AG04450 (cell line): Measurements from ENCODE around the gene FRS2. TPM values are rescaled to one million over a fixed set of nuclear protein-coding genes. Genes with fewer than 3 reads are reported as not detected.
A peak's percentile ranks its signal among the peaks of the same experiment; 100 is the strongest.

ENCODE experiments used
- CTCF ChIA-PET: fragments of 300-600, 350-600 bp; formaldehyde crosslinking; extraction: SDS; loops from one replicate; lab custom pipeline; 2022; ENCODE audit warnings: antibody characterized with exemption, inconsistent platforms; lab: Charles Lee
- POLR2A ChIA-PET: fragments of 350-600 bp; formaldehyde crosslinking; extraction: SDS; loops from one replicate; lab custom pipeline; 2021; ENCODE audit warnings: antibody characterized with exemption, inconsistent platforms; lab: Yijun Ruan, JAX
- DNase-seq: peaks from one replicate; pipeline ENCODE4 v3.0.0-alpha.2; 2011; ENCODE audit warnings: low read depth, low spot score
- H3K27ac ChIP-seq: one replicate; pipeline ENCODE4 v1.5.1; 2012; ENCODE audit warnings: low read depth, low read length, control low read depth
- H3K27me3 ChIP-seq: one replicate; pipeline ENCODE4 v1.6.0; 2012; ENCODE audit warnings: low read length; ENCODE audit not compliant: control insufficient read depth, insufficient read depth
- H3K4me3 ChIP-seq: 2 replicates; pipeline ENCODE4 v1.5.1; 2011; ENCODE audit warnings: mild to moderate bottlenecking, low read depth, low read length, control low read depth
- H3K9me3 ChIP-seq: 2 replicates; pipeline ENCODE4 v1.5.1; 2012; ENCODE audit warnings: low read length; ENCODE audit not compliant: control insufficient read depth, insufficient read depth
- CTCF ChIP-seq: IDR thresholded peaks from 2 replicates; pipeline ENCODE4 v1.5.1; 2011; ENCODE audit warnings: low read depth, low read length, control low read depth, inconsistent platforms
- polyA plus RNA-seq: library from polyadenylated mRNA; depleted of rRNA; stranded (reverse); fragments of >200 nt; gene quantifications from 2 replicates; pipeline ENCODE4 v1.2.3, GENCODE V29; 2011; rRNA removed
- small RNA-seq: library from RNA; depleted of rRNA; stranded (forward); fragments of <200 nt; gene quantifications from one replicate; pipeline ENCODE3, GENCODE V24; 2012; ENCODE audit warnings: low read depth; ENCODE audit not compliant: insufficient read length

Gene FRS2
- polyA plus RNA-seq, 1 experiment: 41.9 TPM

GRCh38 chr12:69621551-69621950 lies 151.4 kb downstream of the FRS2 start:
- Histone ChIP-seq H3K9me3 (no peaks in the 10 kb centered on the region; the same call in 1 of the 2 replicates), H3K27ac (no peak overlapping the region), H3K27me3 (peaks cover 17% of the 10 kb centered on the region), H3K4me3 (no peak overlapping the region)
- DNase-seq: no peak
- ChIA-PET CTCF (interaction anchor here (1.0 to 7.0 kb wide), 4 partner anchors 9 to 264 kb away, joined by 3 to 48 read pairs (median 6); no protein-coding TSS in a partner anchor), POLR2A (no interaction called here)
- TF ChIP-seq CTCF: no peak

- POLR2A ChIA-PET: no interaction called here
- DNase-seq: peak; percentile 16
These were observed 153.8 kb downstream of the FRS2 start for GRCh38 chr12:69623970-69624369.

GRCh38 chr12:69627501-69627900 lies 157.3 kb downstream of the FRS2 start:
- H3K9me3 ChIP-seq: no peaks in the 10 kb centered on the region
- H3K27me3 ChIP-seq: peaks cover 11% of the 10 kb centered on the region
- no peak for DNase-seq
- CTCF ChIA-PET: interaction anchor here (0.6 to 7.5 kb wide), 2 partner anchors 12 to 41 kb away, joined by 3 to 59 read pairs; no protein-coding TSS in a partner anchor
- no peak overlapping the region for H3K27ac ChIP-seq
- TF ChIP-seq CTCF: no peak
- H3K4me3 ChIP-seq: no peak overlapping the region
- POLR2A ChIA-PET: no interaction called here

More at GRCh38 chr12:69623970-69624369, 153.8 kb downstream of the FRS2 start:
- CTCF ChIA-PET: interaction anchor here (0.5 to 1.5 kb wide), 2 partner anchors 15 to 16 kb away, joined by 4 to 14 read pairs; no protein-coding TSS in a partner anchor
- no peak for TF ChIP-seq CTCF
- Histone ChIP-seq H3K4me3 (no peak overlapping the region), H3K9me3 (no peaks in the 10 kb centered on the region), H3K27me3 (peaks cover 17% of the 10 kb centered on the region), H3K27ac (no peak overlapping the region)

Small RNA genes lying within 50 kb of the gene (small RNA-seq; reads per million reads assigned to genes)
- not detected for gene MIR3913-1

Other genes starting within 250 kb of the FRS2 start
- 42.8 and 49.5 TPM in 2 replicates for gene CPSF6, start 230.8 kb upstream of the FRS2 start, polyA plus RNA-seq
- gene LYZ, start 122.0 kb upstream of the FRS2 start, polyA plus RNA-seq: not detected in 2 replicates
- gene YEATS4, start 110.6 kb upstream of the FRS2 start, polyA plus RNA-seq: 8.1 and 13.0 TPM in 2 replicates
- gene CCT2, start 115.1 kb downstream of the FRS2 start, polyA plus RNA-seq: 256 and 284 TPM in 2 replicates
- not detected in 2 replicates for gene LRRC10, start 140.5 kb downstream of the FRS2 start, polyA plus RNA-seq
- gene BEST3, start 228.9 kb downstream of the FRS2 start, polyA plus RNA-seq: 0.14 TPM in 1 of 2 replicates, not detected in the other